HG02981 (cell line): ENCODE measurements around the gene FHAD1.
"Not testable (repeated sequence)": the region's sequence is repeated elsewhere in the genome, so short reads cannot be mapped to it uniquely, and the experiment has no call there.

Experiments
- ATAC-seq: cut with Tn5 transposase; IDR thresholded peaks from one replicate; pipeline ENCODE4 v1.9.1; 2021; ENCODE audit warnings: mild to moderate bottlenecking, moderate library complexity; ENCODE audit not compliant: unreplicated experiment

FHAD1 gene

DNA sequence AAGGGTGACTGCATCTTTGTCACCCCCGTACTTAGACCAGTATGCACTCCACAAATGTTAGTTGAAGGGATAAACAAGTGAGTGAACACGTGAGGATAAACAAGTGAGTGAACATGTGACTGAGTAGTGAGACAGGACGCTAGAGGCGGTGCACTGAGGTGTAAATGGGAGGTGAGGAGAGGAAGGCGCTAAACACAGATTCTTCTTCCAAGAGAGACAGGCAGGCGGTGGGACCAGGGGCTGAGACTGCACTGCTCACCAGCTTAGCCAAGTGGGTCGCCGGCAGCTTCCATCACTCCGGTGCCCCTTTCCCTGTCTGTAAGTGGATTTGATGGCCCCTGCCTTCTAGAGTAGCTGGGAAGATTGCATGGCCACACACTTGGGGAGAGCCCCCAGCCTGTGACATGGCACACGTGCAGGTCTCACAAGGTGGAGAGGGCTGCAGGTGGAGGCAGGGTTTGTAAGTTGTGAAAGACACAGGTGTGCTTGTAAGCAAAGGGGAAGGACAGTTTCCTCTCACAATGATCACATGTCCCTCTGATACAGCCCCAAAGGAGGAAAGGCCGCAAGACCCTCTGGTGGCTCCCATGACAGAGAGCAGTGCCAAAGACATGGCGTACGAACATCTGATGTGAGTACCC, 115.2 kb downstream of the FHAD1 start:
- no peak for ATAC-seq

DNA sequence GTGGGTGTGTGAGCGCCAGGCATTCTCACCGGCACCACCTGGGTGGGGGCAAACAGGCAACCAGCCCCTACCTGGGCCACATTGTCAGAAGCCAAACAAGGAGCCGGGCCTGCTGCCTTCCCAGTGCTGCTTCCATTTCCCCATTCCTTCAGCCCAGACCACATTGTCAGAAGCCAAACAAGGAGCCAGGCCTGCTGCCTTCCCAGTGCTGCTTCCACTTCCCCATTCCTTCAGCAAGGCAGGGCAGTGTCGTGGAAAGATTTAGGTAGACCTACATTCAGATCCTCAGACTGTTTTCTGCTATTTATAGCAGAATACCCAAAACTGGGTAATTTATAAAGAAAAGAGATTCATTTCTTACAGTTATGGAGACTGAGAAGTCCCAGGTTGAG, 115.7 kb downstream of the FHAD1 start:
- no peak for ATAC-seq

DNA sequence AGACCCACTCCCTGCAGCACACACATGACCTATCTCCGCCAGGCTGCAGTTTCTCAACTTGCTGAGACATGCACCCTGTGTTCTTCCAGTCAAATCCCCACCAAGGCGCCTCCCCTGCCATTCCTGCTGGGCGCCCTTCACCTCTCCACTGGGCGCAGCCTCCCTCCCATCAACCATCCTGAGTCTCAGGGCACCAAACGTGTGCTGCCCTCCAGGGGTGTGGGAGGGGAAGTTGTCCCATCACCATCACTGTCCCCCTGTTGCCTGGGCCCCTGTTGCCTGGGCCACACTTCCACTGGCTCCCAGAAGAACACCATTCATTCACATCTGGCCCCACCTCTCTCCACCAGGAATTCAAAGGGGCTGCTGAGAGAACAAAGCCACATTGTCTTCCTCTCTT, 117.7 kb downstream of the FHAD1 start:
- ATAC-seq: no peak

DNA sequence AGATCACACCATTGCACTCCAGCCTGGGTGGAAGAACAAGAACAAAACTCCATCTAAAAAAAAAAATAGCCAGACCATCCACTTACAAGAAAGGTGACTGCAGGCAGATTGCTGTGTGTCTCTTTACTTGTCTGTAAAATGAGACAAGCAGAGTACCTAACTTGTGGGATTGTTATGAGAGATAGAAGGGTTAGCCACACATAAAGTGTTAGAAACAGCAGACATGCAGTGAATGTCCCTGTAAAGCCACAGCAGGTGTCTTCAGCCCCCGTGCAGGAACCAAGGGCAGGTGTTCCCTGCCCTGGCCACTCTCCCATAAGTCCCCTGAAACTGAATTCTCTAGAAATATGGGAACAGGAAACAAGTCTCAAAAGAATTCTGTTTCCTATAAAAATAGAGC, 121.9 kb downstream of the FHAD1 start:
- no peak for ATAC-seq

DNA sequence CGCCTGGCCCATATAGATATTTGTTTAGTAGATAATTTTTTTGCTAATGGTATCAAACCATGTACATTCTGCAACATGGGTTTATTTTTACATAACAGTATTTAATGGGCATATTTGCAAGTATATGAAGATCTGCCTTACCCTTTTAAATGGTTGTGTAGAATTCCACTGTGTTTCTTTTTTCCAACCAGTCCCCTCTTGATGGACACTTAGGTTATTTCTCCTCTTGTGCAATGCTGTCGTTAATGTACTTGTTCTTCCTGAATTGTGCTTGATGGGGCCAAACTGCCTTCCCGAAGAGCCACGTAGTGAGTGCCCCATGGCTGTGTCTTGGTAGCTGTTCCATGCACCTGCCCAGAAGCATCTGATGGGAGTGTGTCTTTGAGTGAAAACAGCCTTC, 123.2 kb downstream of the FHAD1 start:
- ATAC-seq: no peak

DNA sequence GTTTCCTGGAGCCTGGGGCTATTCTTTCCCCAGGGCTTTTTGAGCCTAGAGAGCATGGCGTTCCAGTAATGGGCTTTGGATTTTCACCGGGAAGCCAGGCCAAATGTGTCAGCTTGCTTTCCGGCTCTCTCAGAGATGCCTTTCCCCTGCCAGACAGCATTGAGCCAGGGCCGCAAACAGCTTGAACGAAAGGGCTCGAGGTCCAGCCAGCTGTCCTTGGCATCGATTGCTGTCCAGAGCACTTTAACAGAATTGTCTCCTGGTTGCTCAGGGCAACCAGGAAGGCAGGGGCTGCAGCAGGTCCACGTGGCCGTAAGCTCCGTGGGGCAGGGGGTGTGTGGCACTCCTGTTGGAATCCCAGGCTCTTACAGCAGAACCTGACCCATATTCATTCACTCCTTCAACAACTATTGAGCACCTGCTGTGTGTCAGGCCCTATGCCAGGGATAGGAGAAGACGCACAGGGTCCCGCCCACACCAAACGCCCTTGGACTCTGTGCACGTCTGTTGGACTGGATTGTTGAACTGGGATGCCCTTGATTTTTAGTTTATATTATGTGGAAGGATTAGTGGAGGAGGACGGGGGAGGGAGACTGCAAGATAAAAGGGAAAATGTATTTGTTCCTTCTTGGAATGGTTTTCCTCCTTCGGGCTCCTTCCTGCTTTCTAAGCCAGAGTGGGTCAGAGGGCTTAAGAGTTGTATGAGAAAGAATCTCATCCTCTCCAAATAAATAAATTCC, 123.9 kb downstream of the FHAD1 start:
- no peak for ATAC-seq

DNA sequence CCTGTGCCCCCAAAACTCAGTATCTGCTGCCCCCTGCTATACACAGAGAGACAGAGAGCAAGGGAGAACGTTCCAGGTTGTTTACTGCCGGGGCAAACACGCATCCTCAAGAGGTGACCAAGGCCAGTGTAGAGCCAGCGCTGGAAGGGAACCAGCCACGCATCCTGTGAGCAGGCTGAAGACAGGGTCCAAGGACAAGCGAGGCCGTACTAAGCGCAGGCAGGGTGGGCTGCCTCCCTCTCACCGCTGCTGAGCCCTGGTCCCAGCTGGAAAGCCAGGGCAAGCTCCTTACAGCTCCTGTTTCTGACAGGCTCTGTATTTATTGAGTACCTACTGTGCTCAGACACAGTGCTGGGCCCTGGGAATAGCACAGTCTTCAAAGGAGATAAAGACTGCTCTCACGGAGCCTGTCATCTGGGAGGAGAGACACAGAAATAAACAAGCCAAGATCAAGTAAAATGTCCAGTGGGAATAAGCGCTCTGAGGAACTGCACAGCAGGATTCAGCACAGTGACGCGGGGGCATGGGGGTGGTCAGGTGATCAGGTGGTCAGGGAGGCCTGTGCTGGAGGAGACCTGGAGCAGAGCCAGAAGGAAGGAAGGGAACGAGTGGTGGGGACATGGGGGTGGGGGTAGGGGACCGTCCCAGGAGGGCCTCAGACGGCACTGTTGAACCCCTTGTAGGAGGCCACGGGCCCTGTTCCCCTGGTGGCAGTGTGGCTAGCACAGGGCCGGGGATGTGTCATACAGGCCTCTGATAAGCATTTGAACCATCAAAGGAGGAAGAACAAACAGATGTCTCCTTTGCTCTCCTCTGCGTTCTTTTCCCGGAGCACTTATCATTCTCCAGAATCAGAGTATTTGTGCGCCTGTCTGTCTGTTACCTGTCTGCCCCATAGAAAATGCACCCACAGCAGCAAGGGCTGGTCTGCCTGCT, 124.9 kb downstream of the FHAD1 start:
- ATAC-seq: no peak

DNA sequence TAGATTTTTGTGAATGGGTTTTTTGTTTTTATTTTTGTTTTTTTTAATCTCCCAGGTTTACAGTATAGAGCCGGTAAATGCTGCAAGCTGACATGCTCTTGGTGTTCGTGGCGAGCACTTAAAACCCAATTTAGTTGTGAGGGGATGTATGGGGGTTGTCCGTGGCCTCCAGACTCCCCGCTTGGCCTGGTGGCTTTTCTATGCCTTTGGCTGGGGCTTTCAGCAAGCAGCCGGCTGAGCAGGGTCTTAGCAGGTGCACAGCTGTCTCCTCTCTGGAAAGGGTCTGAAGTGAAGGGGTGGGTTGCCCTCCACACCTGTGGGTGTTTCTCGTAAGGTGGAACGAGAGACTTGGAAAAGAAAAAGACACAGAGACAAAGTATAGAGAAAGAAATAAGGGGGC, 131.7 kb downstream of the FHAD1 start:
- ATAC-seq: no peak

DNA sequence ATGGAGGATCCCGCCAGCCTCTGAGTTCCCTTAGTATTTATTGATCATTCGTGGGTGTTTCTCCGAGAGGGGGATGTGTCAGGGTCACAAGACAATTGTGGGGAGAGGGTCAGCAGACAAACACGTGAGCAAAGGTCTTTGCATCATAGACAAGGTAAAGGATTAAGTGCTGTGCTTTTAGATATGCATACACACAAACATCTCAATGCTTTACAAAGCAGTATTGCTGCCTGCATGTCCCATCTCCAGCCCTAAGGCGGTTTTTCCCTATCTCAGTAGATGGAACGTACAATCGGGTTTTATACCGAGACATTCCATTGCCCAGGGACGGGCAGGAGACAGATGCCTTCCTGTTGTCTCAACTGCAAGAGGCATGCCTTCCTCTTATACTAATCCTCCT, 132.1 kb downstream of the FHAD1 start:
- ATAC-seq: not testable (repeated sequence)

DNA sequence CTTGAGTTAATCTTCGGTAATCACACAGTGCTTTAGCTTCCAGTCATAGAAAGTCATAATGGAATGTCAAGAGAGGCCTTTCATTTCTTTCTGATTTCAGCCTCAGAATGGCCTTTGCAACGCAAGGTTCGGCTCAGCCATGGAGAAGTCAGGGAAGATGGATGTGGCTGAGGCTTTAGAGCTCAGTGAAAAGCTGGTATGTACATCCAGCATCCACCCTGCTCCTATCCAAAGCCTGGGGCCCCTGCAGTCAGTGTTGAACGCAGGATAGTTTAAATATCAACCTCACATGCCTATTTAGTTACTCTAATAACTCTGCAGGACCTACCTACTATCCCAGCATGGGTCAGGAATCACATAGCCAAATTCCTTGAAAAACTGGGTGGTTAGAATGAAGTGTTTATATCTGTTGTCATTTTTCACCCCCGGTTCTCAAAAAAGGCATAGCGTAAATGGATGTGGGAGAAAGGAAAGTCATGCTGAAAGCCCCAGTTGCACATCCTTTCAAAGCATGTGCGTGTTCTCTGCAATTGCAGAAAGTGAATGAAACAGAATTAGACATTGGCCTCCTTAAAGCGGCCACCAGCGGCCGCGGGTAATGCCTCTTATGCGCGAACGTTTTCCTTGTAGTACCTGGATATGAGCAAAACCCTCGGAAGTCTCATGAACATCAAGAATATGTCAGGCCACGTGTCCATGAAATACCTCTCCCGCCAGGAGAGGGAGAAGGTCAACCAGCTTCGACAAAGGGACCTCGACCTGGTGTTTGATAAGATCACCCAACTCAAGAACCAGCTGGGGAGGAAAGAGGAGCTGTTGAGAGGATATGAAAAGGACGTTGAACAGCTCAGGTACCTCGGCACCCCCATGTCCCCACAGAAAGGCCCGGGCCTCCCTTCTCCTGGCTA, 133.8 kb downstream of the FHAD1 start:
- no peak for ATAC-seq

DNA sequence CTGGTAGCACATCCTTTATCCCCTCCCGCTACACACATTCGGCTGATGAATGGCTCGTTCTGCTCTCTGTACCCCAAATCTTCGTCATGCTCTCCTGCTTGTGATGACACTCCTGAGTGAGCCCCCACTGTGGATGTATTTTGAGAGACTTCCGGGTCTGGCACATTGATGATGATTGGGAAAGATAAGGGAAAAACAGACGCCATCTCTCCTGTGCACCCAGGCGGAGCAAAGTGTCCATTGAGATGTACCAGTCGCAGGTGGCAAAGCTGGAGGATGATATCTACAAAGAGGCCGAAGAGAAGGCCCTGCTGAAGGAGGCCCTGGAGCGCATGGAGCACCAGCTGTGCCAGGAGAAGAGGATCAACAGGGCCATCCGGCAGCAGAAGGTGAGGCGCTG, 134.8 kb downstream of the FHAD1 start:
- no peak for ATAC-seq

DNA sequence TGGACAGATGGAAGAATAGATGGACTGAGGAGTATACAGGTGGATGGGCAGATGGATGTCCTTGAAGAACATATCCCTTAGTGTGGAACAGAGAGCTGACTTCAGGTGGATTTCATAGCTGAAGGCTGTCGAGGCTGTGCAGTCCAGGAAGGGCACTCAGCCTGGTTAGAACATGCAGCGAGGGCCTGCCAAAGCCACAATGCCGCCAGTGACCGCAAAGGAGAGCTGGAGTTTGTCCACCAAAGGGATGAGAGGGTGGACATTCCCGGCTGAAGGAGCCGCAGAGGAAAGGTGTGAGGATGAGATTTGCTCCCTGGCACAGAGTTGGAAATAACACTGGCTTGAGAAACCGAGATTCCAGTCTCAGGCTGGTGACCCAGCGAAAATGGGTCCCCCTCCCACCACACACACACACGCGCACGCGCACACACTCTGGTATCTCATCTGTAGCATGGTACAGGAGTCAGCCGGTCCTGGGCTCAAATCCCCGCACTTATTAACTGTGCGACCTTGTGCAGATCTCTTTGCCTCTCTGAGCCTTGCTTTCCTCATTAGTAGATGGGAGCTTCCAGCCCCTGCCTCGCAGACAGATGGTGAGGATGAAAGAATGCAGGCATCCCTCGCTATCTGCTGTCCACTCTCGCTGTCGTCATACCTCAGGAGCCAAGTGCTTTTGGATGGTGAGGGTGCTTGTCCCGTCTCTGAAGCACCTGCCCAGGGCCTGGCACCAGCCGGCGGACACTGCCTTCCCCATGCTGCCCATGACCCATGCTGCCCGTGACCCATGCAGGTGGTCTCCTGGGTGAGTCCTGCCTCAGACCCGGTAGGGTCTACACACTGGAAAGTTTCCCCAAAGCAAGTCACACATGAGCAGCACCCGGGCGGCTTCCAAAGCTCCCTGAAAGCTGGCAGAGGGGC, 135.8 kb downstream of the FHAD1 start:
- no peak for ATAC-seq

DNA sequence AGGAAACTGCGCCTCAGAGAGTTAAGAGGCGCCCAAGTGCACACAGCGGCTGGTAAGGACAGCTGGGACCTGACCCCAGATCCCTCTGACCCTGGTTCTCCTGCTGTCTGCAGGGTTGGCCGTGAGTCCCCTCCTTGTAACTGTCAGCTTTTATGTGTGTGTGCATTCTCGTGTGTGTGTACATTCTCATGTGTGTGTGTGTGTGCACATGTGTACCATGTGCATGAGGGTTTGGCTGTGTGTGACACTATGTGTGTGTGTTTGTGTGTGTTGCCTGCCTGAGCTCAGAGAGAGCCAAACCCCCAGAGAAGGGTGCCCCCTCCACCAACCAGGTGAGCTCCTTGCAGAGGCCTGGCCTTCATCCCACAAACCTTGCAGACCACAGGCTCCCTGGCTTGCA, 136.8 kb downstream of the FHAD1 start:
- ATAC-seq: no peak

DNA sequence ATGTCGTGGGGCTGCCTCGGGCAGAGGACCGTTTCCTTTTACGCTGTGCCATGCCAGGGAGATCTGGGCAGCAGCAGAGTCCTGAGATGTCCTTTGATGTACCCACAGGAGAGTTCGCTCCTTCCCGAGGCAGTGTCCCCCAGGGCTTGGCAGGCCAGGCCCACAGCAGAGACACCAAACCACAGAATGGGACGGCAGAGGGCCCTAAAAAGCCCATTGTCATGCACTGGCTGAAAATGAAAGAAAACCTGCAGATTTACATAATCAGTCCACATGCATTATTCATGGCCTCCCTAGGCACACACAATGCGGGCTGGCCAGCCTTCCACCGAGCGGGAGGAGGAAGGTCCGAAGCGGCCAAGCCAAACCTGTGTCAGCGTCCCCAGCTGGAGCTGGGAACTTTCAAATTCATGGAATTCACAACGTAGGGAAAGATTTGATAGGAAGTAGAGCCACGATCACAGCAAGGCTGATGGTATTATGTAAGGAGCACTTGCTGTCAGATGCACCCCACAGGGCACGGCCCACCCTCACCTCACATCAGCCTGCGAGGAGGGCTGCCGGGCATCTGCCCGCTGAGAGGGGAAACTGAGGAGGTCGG, 137.4 kb downstream of the FHAD1 start:
- peak; percentile 52 for ATAC-seq

DNA sequence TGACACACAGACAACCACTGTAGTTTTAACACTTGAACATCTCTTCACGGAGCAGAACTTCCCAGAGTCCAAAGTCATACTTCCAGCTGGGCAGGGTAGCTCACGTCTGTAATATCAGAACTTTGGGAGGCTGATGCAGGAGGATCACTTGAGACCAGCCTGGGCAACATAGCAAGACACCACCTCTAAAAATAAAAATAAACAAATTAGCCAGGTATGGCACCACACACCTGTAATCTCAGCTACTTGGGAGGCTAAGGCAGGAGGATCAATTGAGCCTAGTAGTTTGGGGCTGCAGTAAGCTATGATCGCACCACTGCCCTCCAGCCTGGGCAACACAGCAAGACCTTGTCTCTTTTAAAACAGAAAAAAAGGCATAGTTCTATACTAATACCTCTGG, 138.4 kb downstream of the FHAD1 start:
- no peak for ATAC-seq

DNA sequence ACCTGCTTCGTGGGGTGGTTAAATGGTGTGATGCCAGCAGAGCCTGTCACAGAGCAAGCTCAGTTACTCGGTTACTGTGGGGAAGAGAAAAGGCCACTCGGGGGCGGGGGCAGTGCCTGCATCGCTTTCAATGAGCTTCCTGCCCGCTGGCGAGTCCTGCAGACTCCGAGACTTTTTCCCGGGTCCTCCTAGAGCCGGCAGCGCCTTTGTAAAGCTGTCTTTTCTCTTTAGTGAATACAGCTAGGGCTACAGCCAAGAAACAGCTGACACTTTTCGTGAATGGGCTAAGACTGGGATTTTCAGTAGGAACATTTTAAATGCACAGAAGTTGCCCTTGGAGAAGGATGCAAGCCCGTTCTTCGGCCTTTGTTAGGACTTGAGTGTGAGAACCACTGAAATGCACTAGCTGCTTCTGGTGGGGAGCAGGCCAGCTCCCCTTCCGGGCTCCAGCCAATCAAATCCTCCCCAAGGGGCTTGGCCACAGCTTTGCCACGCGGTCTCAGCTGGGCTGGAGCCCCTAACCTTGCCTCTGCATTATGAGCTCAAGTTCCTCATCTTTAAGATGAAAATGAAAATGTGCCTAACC, 139.2 kb downstream of the FHAD1 start:
- ATAC-seq: no peak

DNA sequence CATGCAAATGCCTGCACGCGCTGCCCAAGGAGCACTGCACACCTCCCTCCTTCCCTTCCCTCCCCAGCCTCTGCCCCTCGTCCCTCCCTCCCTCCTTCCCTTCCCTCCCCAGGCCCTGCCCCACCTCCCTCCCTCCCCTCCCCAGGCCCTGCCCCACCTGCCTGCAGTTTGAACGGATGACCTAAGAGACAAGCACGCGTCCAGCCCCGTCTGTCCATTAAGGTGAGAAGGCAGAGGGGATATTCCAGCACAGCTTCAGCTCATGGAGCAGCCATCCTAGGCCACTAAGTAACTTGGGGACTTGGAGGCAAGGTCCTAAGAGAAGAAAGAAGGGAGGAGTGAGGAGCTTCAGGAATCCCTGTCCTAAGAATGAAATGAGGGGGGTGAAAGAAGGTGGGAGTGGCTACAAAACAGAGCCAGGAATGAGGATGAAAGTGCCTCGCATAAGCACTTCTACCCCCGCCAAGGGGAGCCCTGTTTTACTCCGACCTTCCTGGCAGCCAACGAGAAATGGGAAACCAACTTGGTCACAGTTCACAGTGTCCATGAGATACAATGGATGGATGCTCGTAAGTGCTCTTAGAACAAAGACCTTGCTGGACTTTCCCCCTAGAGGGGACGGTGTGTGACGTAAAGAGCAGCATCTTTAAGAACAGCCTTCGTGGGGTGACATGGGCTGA, 141.3 kb downstream of the FHAD1 start:
- ATAC-seq: no peak

DNA sequence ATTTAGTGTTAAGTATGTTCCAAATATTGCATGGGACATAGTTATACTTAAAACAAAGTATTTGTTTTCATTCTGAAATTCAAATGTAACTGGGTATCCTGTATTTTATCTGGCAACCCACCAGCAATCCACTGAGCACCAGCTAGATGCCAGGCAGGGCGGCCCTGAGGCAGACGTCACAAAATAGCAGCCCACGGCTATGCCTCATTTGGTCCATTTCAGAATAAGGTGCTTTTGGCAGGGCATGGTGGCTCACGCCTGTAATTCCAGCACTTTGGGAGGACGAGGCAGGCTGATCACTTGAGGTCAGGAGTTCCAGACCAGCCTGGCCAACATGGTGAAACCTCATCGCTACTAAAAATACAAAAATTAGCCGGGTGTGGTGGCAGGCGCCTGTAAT, 142.8 kb downstream of the FHAD1 start:
- not testable (repeated sequence) for ATAC-seq
